Thymus (tissue), 11 donors: ENCODE measurements around the gene KRT27. TPM values are rescaled to one million over a fixed set of nuclear protein-coding genes. Genes with fewer than 3 reads are reported as not detected.
"Not testable (repeated sequence)": the region's sequence is repeated elsewhere in the genome, so short reads cannot be mapped to it uniquely, and the experiment has no call there.

Experiments
- DNase-seq, 9 donors: peaks; one replicate each; pipeline ENCODE4 v3.0.0-alpha.2; 2013; ENCODE audit warnings: low spot score in 9 of 9, low read depth in 6 of 9, missing footprints in 1 of 9
- H3K27ac ChIP-seq, 2 donors: one replicate each; pipeline ENCODE4 v1.5.1; 2013; ENCODE audit warnings: control low read depth in 1 of 2, low read depth in 1 of 2, low read length in 1 of 2, mild to moderate bottlenecking in 1 of 2, moderate library complexity in 1 of 2
- H3K27me3 ChIP-seq, 2 donors: one replicate each; pipeline ENCODE4 v1.5.1; 2013; ENCODE audit warnings: low read length in 1 of 2; ENCODE audit not compliant: control insufficient read depth in 2 of 2, insufficient read depth in 1 of 2
- H3K36me3 ChIP-seq, 2 donors: one replicate each; pipeline ENCODE4 v1.5.1; 2013; ENCODE audit warnings: low read length in 1 of 2, mild to moderate bottlenecking in 1 of 2, moderate library complexity in 1 of 2; ENCODE audit not compliant: control insufficient read depth in 2 of 2, insufficient read depth in 2 of 2
- H3K4me1 ChIP-seq, 2 donors: one replicate each; pipeline ENCODE4 v1.5.1; 2013; ENCODE audit warnings: low read length in 2 of 2; ENCODE audit not compliant: control insufficient read depth in 2 of 2, insufficient read depth in 2 of 2
- H3K4me3 ChIP-seq, 2 donors: one replicate each; pipeline ENCODE4 v1.5.1; 2013; ENCODE audit warnings: low read length in 2 of 2, control low read depth in 1 of 2, mild to moderate bottlenecking in 1 of 2
- H3K9me3 ChIP-seq, 2 donors: one replicate each; pipeline ENCODE4 v1.5.1; 2013; ENCODE audit warnings: low read length in 1 of 2, mild to moderate bottlenecking in 1 of 2; ENCODE audit not compliant: control insufficient read depth in 2 of 2, insufficient read depth in 1 of 2
- WGBS: extraction: QIAGEN DNeasy Blood & Tissue Kit; methylation state at CpG from one replicate; pipeline ENCODE4 v1.1.7; 2013; 5-methylcytosine and 5-hydroxymethylcytosine counted together
- polyA plus RNA-seq: library from polyadenylated mRNA; stranded (reverse); fragments of 200-250 nt; gene quantifications from one replicate; pipeline ENCODE4 v1.2.3, GENCODE V29; 2013
- total RNA-seq: library from RNA; stranded (reverse); fragments of 120-200 nt; gene quantifications from one replicate; pipeline ENCODE4 v1.2.4, GENCODE V29; 2013
- donor health status: healthy.

The KRT27 gene
- total and polyA plus RNA-seq, 2 donors: 0.14 to 1.3 TPM

- WGBS: 94% methylated on average over 3 of the region's 3 CpGs
Observed at GRCh38 chr17:40814657-40815056, 32.3 kb upstream of the KRT27 start.

GRCh38 chr17:40813804-40814203 lies 31.5 kb upstream of the KRT27 start:
- H3K4me1 ChIP-seq: peaks cover 0 to 2% of the 10 kb centered on the region in 2 donors
- DNase-seq: no peak
- no peaks in the 10 kb centered on the region for H3K9me3 ChIP-seq
- no peak overlapping the region for H3K27ac ChIP-seq
- peaks cover 11 to 12% of the 10 kb centered on the region in 2 donors for H3K27me3 ChIP-seq
- WGBS: 71% methylated on average over 4 of the region's 4 CpGs
- H3K36me3 ChIP-seq: peaks cover 3% of the 10 kb centered on the region in 2 donors
- no peak overlapping the region for H3K4me3 ChIP-seq

More at GRCh38 chr17:40814657-40815056, 32.3 kb upstream of the KRT27 start:
- H3K27ac ChIP-seq, H3K4me3 ChIP-seq, H3K4me1 ChIP-seq, H3K9me3 ChIP-seq, H3K36me3 ChIP-seq, DNase-seq: not testable (repeated sequence)
- peaks cover 10 to 11% of the 10 kb centered on the region in 2 donors for H3K27me3 ChIP-seq

GRCh38 chr17:40812639-40813038 lies 30.3 kb upstream of the KRT27 start:
- no peaks in the 10 kb centered on the region for H3K9me3 ChIP-seq
- DNase-seq: no peak
- H3K27me3 ChIP-seq: peaks cover 11 to 12% of the 10 kb centered on the region in 2 donors
- H3K36me3 ChIP-seq: peaks cover 3% of the 10 kb centered on the region in 2 donors
- H3K27ac ChIP-seq: no peak overlapping the region
- H3K4me1 ChIP-seq: no peaks in the 10 kb centered on the region
- no peak overlapping the region for H3K4me3 ChIP-seq
- 80% methylated on average over 3 of the region's 3 CpGs for WGBS

- WGBS: 68% methylated on average over 6 of the region's 6 CpGs
- no peak for DNase-seq
- H3K4me3 ChIP-seq: no peak overlapping the region
- no peaks in the 10 kb centered on the region for H3K36me3 ChIP-seq
- peaks cover 12 to 26% of the 10 kb centered on the region in 2 donors for H3K27me3 ChIP-seq
- H3K27ac ChIP-seq: no peak overlapping the region
- H3K4me1 ChIP-seq: no peaks in the 10 kb centered on the region
- H3K9me3 ChIP-seq: no peaks in the 10 kb centered on the region
Observed at GRCh38 chr17:40810494-40810893, 28.1 kb upstream of the KRT27 start.

GRCh38 chr17:40809721-40810421 lies 27.5 kb upstream of the KRT27 start:
- 85% methylated on average over 2 of the region's 2 CpGs for WGBS
- H3K4me3 ChIP-seq: no peak overlapping the region
- no peak for DNase-seq
- H3K9me3 ChIP-seq: no peaks in the 10 kb centered on the region
- no peaks in the 10 kb centered on the region for H3K36me3 ChIP-seq
- H3K27me3 ChIP-seq: peaks cover 12 to 29% of the 10 kb centered on the region in 2 donors
- no peak overlapping the region for H3K27ac ChIP-seq
- no peaks in the 10 kb centered on the region for H3K4me1 ChIP-seq

- WGBS: 87% methylated on average over 3 of the region's 3 CpGs
- Histone ChIP-seq H3K36me3 (no peaks in the 10 kb centered on the region), H3K27ac (no peak overlapping the region), H3K9me3 (no peaks in the 10 kb centered on the region), H3K4me1 (no peaks in the 10 kb centered on the region), H3K27me3 (peaks cover 6 to 34% of the 10 kb centered on the region in 2 donors), H3K4me3 (no peak overlapping the region)
- no peak for DNase-seq
Observed at GRCh38 chr17:40806131-40806530, 23.8 kb upstream of the KRT27 start.

GRCh38 chr17:40803617-40804082 lies 21.3 kb upstream of the KRT27 start:
- Histone ChIP-seq H3K36me3 (no peaks in the 10 kb centered on the region), H3K27ac (no peak overlapping the region), H3K27me3 (peaks cover 0 to 37% of the 10 kb centered on the region in 2 donors), H3K4me1 (no peaks in the 10 kb centered on the region), H3K4me3 (no peak overlapping the region), H3K9me3 (no peaks in the 10 kb centered on the region)
- 16% methylated on average over 13 of the region's 13 CpGs for WGBS
- peak; percentile 14 to 66 (median 42) for DNase-seq

- no peaks in the 10 kb centered on the region for H3K4me1 ChIP-seq
- no peaks in the 10 kb centered on the region for H3K9me3 ChIP-seq
- no peaks in the 10 kb centered on the region for H3K36me3 ChIP-seq
- 91% methylated on average over 2 of the region's 2 CpGs for WGBS
- DNase-seq: no peak
- no peak overlapping the region for H3K27ac ChIP-seq
- H3K27me3 ChIP-seq: peaks cover 5 to 39% of the 10 kb centered on the region in 2 donors
- H3K4me3 ChIP-seq: no peak overlapping the region
Observed at GRCh38 chr17:40801157-40801556, 18.8 kb upstream of the KRT27 start.

GRCh38 chr17:40800381-40800780 lies 18.0 kb upstream of the KRT27 start:
- H3K36me3 ChIP-seq: no peaks in the 10 kb centered on the region
- WGBS: 51% methylated on average over 1 of the region's 1 CpG
- H3K27ac ChIP-seq: no peak overlapping the region
- no peak overlapping the region for H3K4me3 ChIP-seq
- no peaks in the 10 kb centered on the region for H3K4me1 ChIP-seq
- H3K9me3 ChIP-seq: no peaks in the 10 kb centered on the region
- H3K27me3 ChIP-seq: peaks cover 7 to 36% of the 10 kb centered on the region in 2 donors
- no peak for DNase-seq
